Loucy (cell line): Measurements from ENCODE around the gene HPS6.

ENCODE experiments used
- EZH2phosphoT487 ChIP-seq: fragments of 200-600 bp; IDR thresholded peaks from 2 replicates; pipeline ENCODE4 v1.6.1; 2018; ENCODE audit warnings: antibody characterized with exemption, mild to moderate bottlenecking, moderate library complexity, borderline replicate concordance
- TF ChIP-seq, protein P1 (sequence below): fragments of 200-600 bp; sonication (generic); conservative IDR thresholded peaks from 2 replicates; pipeline ENCODE4 v1.5.1; 2014; ENCODE audit warnings: mild to moderate bottlenecking, antibody characterized with exemption, low read length

DNA sequence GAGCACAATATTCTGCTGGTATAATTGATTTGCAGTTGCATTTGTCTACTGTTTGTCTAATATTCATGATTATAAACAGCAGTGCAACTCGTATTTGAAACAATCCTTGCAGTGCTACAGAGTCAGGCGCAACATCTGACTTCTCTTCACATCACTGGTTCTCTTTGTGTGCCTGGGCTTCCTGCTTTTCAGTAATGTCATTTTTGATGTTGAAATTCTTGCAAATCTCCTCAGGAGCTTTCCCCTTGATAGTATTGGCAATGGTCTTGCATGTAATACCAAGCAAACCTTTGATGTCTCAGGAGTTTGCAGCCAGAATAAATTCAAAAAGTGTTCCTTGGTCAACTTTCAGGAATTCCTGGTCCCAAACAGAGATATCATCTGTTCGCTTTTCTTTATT is 20.2 kb downstream of the HPS6 start:
- TF ChIP-seq, protein P1, sequence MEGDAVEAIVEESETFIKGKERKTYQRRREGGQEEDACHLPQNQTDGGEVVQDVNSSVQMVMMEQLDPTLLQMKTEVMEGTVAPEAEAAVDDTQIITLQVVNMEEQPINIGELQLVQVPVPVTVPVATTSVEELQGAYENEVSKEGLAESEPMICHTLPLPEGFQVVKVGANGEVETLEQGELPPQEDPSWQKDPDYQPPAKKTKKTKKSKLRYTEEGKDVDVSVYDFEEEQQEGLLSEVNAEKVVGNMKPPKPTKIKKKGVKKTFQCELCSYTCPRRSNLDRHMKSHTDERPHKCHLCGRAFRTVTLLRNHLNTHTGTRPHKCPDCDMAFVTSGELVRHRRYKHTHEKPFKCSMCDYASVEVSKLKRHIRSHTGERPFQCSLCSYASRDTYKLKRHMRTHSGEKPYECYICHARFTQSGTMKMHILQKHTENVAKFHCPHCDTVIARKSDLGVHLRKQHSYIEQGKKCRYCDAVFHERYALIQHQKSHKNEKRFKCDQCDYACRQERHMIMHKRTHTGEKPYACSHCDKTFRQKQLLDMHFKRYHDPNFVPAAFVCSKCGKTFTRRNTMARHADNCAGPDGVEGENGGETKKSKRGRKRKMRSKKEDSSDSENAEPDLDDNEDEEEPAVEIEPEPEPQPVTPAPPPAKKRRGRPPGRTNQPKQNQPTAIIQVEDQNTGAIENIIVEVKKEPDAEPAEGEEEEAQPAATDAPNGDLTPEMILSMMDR: no peak
- TF ChIP-seq EZH2phosphoT487: no peak
